Measurements from ENCODE around the gene RAI1.

The RAI1 gene

GRCh38 chr17:17848311-17849082 lies 167.2 kb downstream of the RAI1 start:
- in situ Hi-C loops (cut with MboI; ENCODE audit: low sequenced_read_pairs): no loop called here

- in situ Hi-C loops (cut with MboI; ENCODE audit: low sequenced_read_pairs): no loop called here
These were observed 168.0 kb downstream of the RAI1 start for GRCh38 chr17:17849147-17849820.

- in situ Hi-C loops (cut with MboI; ENCODE audit: low sequenced_read_pairs): no loop called here
These were observed 168.7 kb downstream of the RAI1 start for GRCh38 chr17:17849845-17850373.

- in situ Hi-C loops (cut with MboI; ENCODE audit: low sequenced_read_pairs): no loop called here
These were observed 170.1 kb downstream of the RAI1 start for GRCh38 chr17:17851103-17852002.

GRCh38 chr17:17852930-17853329 lies 171.7 kb downstream of the RAI1 start:
- in situ Hi-C loops (cut with MboI; ENCODE audit: low sequenced_read_pairs): no loop called here

GRCh38 chr17:17853811-17854447 lies 172.7 kb downstream of the RAI1 start:
- in situ Hi-C loops (cut with MboI; ENCODE audit: low sequenced_read_pairs): no loop called here

- in situ Hi-C loops (cut with MboI; ENCODE audit: low sequenced_read_pairs): no loop called here
These were observed 174.7 kb downstream of the RAI1 start for GRCh38 chr17:17855976-17856375.

GRCh38 chr17:17856386-17856785 lies 175.1 kb downstream of the RAI1 start:
- in situ Hi-C loops (cut with MboI; ENCODE audit: low sequenced_read_pairs): no loop called here

- in situ Hi-C loops (cut with MboI; ENCODE audit: low sequenced_read_pairs): no loop called here
These were observed 176.2 kb downstream of the RAI1 start for GRCh38 chr17:17857496-17857895.

GRCh38 chr17:17859909-17860765 lies 178.9 kb downstream of the RAI1 start:
- in situ Hi-C loops (cut with MboI; ENCODE audit: low sequenced_read_pairs): no loop called here

- in situ Hi-C loops (cut with MboI; ENCODE audit: low sequenced_read_pairs): no loop called here
These were observed 179.5 kb downstream of the RAI1 start for GRCh38 chr17:17860766-17861107.
